PFSK-1 (cell line): ENCODE results near the gene DRP2.

Experiments
- FOXP2 ChIP-seq: optimal IDR thresholded peaks from 2 replicates; pipeline ENCODE3; 2011; ENCODE audit warnings: borderline replicate concordance, control low read depth, inconsistent platforms; ENCODE audit not compliant: insufficient read depth; ENCODE audit errors: extremely low read length, extremely low read depth
- POLR2AphosphoS5 ChIP-seq: IDR thresholded peaks from 2 replicates; pipeline ENCODE4 v1.6.1; 2012; ENCODE audit warnings: low read depth, mild to moderate bottlenecking, control low read depth, low read length, moderate library complexity
- REST ChIP-seq, 2 experiments: IDR thresholded peaks; 2 replicates each; pipeline versions ENCODE4 v1.6.1 to v1.8.0; 2011 to 2012; ENCODE audit warnings: low read depth in 2 of 2, low read length in 2 of 2, control low read depth in 1 of 2, inconsistent platforms in 1 of 2, mild to moderate bottlenecking in 1 of 2, moderate library complexity in 1 of 2; ENCODE audit not compliant: insufficient read depth in 1 of 2
- SIN3A ChIP-seq: IDR thresholded peaks from 2 replicates; pipeline ENCODE4 v1.6.1; 2012; ENCODE audit warnings: mild to moderate bottlenecking, low read length, moderate library complexity, borderline replicate concordance; ENCODE audit not compliant: insufficient read depth
- TAF1 ChIP-seq: IDR thresholded peaks from 2 replicates; pipeline ENCODE4 v1.6.1; 2012; ENCODE audit warnings: low read length, control low read depth, borderline replicate concordance; ENCODE audit not compliant: insufficient read depth

DRP2 gene

GRCh38 chrX:101229170-101229569 is 9.6 kb downstream of the DRP2 start:
- no peak for TF ChIP-seq SIN3A
- TF ChIP-seq POLR2AphosphoS5, result no peak
- TF ChIP-seq TAF1, result no peak
- TF ChIP-seq REST (IDR thresholded peaks at IDR 0.05; ENCODE audit: insufficient read depth in 1 of 2, low read depth in 2 of 2, low read length in 2 of 2), result no peak
- no peak for TF ChIP-seq FOXP2

- TF ChIP-seq POLR2AphosphoS5, result no peak
- no peak for TF ChIP-seq REST (IDR thresholded peaks at IDR 0.05; ENCODE audit: insufficient read depth in 1 of 2, low read depth in 2 of 2, low read length in 2 of 2)
- TF ChIP-seq FOXP2, result no peak
- TF ChIP-seq SIN3A, result no peak
- TF ChIP-seq TAF1, result no peak
These were observed 11.1 kb downstream of the DRP2 start for GRCh38 chrX:101230636-101231035.

GRCh38 chrX:101231080-101231479 is 11.5 kb downstream of the DRP2 start:
- no peak for TF ChIP-seq FOXP2
- TF ChIP-seq REST (IDR thresholded peaks at IDR 0.05; ENCODE audit: insufficient read depth in 1 of 2, low read depth in 2 of 2, low read length in 2 of 2), result no peak
- TF ChIP-seq TAF1, result no peak
- no peak for TF ChIP-seq POLR2AphosphoS5

GRCh38 chrX:101232316-101232715 is 12.7 kb downstream of the DRP2 start:
- TF ChIP-seq TAF1 (no peak), FOXP2 (no peak), SIN3A (no peak), REST (IDR thresholded peaks at IDR 0.05; ENCODE audit: insufficient read depth in 1 of 2, low read depth in 2 of 2, low read length in 2 of 2) (no peak), POLR2AphosphoS5 (no peak)

- TF ChIP-seq SIN3A (no peak), REST (IDR thresholded peaks at IDR 0.05; ENCODE audit: insufficient read depth in 1 of 2, low read depth in 2 of 2, low read length in 2 of 2) (no peak), FOXP2 (no peak), POLR2AphosphoS5 (no peak), TAF1 (no peak)
These were observed 17.5 kb downstream of the DRP2 start for GRCh38 chrX:101237041-101237440.
